Measurements from ENCODE around the gene CAPZA2.
"Not testable (repeated sequence)": the region's sequence is repeated elsewhere in the genome, so short reads cannot be mapped to it uniquely, and the experiment has no call there.

The CAPZA2 gene

DNA sequence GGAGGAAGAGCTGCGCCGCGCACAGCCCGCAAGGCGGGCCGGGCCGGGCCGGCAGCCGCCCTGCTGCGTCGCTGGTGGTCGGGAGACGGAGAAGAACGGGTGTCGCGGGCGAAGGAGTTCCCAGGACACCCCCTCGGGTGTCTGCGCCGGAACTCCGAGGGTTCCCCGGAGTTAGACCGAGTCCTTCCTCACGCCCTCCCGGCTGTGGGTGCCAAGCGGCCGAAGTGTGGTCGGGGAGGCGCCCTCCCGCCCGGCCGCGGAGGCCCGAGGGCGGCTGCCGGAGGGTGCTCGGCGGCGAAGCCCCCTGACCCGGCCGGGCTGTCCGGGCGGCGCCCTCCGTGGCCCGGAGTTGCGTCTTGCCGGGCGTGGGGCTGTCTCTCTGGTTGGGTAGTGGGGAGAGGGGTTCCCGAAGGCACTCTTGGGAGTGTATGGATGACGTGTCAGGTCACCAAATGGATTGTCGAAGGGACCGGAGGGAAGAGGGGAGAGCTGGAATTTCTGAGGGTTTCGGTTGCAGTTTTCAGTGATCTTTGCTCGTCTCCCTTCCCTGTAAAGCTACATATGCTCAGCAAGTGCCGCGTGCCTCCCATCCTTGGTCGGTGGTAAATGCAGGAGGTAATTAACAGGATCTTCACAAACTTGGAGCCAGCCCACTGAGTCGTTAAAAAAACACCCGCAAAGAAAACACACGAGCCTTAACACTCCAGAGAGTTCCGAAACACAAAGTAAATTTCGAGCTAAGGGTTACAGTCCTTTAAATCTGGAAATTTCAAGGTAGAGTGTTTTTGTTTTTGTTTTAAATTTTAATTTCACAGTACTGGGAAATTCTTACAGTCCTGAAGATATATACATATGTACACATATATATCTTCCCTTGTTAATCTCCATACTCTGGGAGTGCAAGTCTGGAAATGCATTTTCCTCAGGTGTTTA is 91.8 kb downstream of the CAPZA2 start:
- DNase-seq (ENCODE audit: low read depth, low spot score) = peak; percentile 44

DNA sequence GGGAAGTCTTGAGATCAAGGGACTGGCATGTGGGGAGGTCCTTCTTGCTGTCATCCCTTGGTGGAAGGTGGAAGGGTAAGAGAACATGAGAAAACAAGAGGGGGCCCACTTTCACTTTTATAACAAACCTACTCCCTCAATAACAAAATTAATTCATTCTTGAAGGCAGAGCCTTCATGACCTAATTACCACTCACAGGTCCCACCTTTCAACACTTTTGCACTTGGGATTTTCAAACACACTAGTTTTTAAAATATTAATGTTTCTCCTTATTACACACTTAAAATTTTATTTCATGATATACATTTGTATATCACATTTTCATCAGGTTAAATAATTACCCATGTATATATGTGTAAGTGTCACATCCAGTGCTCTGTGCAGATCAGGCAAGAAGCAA is 93.0 kb downstream of the CAPZA2 start:
- DNase-seq (ENCODE audit: low read depth, low spot score) = no peak

DNA sequence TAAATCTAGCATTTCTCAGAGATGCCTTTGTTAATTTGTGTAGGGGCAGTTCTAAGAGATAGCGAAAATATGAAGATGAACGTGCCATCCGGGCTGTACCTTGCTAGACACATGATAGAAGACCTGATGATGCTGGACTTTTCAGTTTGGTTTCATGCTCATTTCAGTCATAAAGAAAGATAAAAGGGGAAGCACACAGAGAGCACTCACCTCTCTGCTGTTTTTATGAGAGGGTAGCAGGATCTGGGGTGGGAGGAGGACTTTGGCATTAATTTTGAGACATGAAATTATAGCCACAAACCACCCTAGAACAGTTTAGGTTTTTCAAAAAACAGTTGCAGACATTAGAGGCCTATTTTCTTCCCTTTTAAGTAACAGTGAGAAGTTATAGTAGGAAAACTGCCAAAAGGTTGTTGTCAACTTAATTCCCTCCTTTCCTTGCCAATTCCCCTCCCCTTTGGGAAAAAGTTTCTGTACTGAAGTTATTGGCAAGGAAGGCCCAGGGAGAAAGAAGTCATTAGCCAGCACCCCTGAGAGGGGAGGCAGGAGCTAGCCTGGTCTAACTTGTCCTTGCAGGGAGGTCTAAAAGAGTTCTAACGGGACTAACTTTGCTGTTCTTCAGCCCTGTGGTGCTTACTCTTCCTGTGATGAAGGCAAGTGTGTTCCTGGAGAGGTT is 93.6 kb downstream of the CAPZA2 start:
- DNase-seq (ENCODE audit: low read depth, low spot score) = no peak

DNA sequence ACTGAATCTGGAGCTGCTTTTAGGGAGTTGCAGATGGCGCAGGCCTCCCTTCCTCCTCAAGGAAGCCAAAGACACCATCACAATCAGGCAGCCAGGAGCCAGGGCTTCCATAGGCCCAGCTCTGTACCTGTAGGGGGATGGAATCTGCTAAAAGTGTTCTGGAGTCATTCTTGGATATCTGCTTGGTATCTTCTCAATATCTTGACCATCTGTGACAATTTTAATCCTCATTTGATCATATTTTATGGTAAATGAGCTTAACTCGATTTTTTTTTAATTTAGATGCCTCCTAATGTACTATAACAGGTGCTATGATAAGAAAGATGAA is 94.1 kb downstream of the CAPZA2 start:
- no peak for DNase-seq (ENCODE audit: low read depth, low spot score)

DNA sequence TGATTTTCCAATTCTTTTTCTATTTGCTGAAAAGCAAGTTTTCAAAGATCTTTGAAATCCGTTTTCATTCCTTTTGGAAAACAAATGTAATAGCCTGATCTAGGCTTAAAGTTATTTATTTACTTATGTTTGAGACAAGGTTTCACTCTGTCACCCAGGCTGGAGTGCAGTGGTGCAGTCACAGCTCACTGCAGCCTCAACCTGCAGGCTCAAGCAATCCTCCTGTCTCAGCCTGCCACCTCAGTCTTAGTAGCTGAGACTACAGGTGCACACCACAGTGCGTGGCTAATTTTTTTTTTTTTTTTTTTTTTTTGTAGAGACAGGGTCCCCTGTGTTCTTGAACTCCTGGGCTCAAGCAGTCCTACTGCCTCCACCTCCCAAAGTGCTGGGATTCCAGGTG is 95.5 kb downstream of the CAPZA2 start:
- DNase-seq (ENCODE audit: low read depth, low spot score) = no peak

DNA sequence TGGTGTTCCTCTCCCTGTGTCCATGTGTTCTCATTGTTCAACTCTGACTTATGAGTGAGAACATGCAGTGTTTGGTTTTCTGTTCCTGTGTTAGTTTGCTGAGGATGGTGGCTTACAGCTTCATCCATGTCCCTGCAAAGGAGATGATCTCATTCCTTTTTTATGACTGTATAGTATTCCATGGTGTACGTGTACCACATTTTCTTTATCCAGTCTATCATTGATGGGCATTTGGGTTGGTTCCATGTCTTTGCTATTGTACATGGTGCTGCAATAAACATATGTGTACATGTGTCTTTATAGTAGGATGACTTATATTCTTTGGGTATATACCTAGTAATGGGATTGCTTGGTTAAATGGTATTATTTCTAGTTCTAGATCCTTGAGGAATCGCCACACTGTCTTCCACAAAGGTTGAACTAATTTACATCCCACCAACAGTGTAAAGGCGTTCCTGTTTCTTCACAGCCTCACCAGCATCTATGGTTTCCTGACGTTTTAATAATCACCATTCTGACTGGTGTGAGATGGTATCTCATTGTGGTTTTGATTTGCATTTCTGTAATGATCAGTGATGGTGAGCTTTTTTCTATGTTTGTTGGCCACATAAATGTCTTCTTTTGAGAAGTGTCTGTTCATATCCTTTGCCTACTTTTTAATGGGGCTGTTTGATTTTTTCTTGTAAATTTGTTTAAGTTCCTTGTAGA is 99.7 kb downstream of the CAPZA2 start:
- not testable (repeated sequence) for DNase-seq (ENCODE audit: low read depth, low spot score)

DNA sequence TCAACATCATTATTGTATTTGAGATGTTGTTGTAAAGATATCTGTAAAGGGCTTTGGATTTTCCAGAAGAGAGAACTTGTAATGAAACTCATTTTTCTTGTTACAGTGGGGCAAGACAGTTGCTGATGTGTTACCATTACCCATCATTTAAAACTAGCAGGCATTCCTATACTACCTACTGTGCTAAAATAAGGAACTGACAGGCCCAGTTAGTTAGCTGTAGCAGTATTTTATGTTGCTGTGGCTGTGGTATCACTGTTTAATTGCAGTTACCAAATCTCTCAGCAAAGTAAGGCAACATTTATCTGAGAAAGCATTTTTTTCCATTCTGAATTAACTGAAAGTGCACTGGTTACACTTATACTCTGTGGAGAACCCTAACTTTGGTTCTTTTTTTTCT is 100.8 kb downstream of the CAPZA2 start:
- no peak for DNase-seq (ENCODE audit: low read depth, low spot score)

DNA sequence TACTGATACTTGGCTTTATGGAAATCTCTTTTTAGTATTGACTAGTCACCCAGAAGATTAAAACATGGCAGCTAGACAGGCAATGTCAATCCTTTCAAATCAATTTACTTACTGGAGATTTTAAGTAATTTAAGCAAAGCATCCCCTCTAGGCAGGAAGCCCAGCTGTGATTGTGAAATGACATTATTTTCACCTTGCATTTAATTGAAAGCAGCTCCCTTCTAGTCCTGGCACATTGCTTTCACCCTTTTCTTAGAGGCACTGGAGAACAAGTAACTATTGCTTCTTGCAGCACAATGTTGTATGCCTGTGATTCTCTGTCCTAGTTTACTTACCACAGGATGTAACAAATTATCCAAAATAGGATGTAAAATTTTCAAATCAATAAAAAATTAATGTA is 104.2 kb downstream of the CAPZA2 start:
- no peak for DNase-seq (ENCODE audit: low read depth, low spot score)

DNA sequence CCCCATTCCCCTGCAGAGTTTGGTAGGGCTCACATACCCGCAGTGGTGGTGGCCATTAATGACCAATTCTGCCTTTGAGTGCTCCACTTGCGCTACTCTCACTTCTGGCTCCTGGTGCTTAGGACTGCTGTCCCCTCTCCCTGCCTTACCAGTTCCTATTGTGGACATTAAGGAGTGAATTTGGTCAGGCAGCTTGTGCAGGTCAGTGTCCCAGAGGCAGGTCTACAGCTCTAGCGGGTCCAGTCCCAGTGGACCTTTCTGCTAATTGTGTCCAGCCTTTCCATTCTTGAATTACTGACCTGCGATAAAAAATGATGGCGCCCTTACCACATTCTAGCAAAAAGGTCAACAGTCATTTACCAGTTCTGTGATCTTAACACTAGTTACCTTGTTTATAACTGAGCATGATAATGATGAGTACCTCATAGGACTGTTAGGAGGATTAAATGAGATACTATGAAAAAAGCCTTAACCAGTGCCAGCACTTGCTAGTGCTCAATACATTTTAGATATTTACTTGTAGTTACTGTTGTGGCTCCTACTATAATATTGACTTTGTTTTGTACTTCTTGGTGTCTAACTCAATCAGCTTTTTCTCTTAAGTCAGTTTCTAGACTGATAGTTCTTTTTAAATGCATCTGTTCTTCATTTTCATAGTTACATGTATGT is 105.0 kb downstream of the CAPZA2 start:
- no peak for DNase-seq (ENCODE audit: low read depth, low spot score)

DNA sequence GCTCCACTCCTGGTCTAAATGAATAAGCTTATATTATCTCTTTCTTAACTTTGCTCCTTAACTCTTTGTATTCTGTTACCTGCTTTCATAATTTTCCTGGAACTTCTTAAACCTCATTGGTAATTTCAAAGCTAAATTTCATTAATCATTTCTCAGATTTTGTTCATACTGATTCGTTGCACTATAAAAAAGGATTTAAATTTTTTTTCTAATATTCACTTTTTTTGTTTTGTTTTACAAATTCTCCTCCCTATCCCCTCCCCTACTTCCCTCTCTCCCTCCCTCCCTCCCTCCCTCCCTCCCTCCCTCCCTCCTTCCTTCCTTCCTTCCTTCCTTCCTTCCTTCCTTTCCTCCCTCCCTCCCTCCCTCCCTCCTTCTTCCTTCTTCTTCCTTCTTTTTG is 105.6 kb downstream of the CAPZA2 start:
- no peak for DNase-seq (ENCODE audit: low read depth, low spot score)

DNA sequence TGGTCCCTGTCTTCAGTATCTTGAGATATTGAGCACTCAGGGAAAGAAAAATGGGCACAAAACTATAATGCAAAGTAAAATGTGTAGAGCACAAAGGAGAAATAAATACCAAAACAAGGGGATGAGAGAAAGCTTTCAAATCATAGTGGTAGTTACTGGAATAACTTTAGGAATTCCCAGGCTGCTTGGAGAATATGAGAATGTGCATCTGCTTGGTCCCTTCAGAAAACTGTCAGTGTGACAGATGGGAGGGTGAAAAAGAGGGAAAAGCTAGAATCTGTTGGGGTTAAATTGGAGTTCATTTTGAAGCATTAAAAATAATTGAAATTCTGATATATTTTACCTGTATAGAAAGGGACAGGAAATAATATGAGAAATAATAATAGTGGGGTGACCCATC is 106.2 kb downstream of the CAPZA2 start:
- no peak for DNase-seq (ENCODE audit: low read depth, low spot score)

DNA sequence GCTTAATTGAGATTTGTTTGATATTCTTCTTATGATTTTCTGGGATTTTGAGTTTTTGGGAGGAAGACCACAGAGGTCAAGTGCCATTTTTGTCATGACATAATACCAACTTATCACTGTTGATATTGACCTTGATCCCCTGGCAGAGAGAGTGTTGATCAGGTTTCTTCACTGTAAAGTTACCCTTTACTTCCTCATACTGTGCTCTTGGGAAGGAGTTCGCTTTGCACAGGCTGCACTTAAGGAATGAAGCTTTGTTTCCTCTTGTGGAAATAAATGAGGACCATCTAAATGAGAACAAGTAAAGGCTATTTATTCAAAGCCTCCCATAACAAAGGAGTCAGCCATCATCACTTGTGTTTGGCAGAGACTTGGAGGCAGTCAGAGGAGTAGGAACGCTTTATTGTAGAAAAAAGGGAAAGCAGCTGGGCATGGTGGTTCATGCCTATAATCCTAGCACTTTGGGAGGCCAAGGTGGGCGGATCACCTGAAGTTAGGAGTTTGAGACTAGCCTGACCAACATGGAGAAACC is 107.0 kb downstream of the CAPZA2 start:
- DNase-seq (ENCODE audit: low read depth, low spot score) = no peak

DNA sequence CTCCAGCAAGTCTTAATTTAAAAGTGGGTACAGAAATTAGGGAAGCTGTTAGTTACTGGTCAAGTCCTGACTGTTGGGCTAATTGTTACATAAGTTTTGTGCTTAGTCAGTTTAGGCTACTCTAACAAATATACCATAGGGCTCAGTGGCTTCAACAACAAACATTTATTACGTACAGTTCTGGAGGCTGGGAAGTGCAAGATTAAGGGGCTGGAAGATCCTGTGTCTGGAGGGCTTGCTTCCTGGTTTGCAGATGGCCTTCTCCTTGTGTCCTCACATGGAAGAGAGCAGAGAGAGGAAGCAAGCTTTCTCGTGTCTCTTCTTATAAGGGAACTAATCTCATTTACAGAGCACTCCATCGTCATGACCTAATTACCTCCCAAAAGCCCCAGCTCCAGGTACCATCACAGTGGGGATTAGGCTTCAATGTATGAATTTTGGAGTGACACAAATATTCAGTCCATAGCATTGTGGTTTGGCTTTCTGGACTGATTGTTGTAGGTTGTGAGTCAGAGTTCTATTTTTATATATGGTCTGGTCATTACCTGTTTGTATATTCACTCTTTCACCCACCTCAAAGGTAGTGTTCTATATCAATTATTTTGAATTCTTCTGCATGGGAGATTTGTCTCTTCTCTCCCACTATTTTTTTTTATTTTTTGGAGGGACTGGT is 108.0 kb downstream of the CAPZA2 start:
- no peak for DNase-seq (ENCODE audit: low read depth, low spot score)

DNA sequence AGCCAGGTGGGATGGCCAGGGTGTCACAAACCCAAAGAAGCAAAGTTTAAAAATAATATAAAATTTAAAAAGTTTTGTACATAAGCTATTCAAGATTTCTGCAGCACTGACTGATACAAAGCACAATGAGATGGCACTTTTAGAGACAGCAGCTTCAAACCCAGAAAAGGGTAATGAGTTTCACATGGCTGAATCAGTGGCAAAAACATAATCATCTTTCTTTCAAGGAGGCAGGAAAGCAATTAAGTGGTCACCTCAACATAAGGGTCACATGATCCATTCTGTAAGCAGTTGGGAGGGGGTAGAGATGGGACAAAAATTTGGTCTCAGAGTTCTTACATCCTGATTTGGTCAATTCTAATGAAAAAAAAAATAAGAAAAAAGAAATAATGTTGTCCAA is 108.8 kb downstream of the CAPZA2 start:
- not testable (repeated sequence) for DNase-seq (ENCODE audit: low read depth, low spot score)

All from brain pericyte (primary cell).